A673 (cell line): ENCODE data around the gene ASB1. TPM values are rescaled to one million over a fixed set of nuclear protein-coding genes. Genes with fewer than 3 reads are reported as not detected.

Experiments used
- BruUV-seq: library from RNA; stranded (reverse); fragments of 400-500 nt; replicated peaks from 2 replicates; lab custom pipeline; 2021; lab: Mats Ljungman, UMichigan
- CTCF ChIA-PET: fragments of 300-600 bp; sonication (Branson Sonifier 250); formaldehyde crosslinking; loops from one replicate; lab custom pipeline; 2022; ENCODE audit warnings: antibody characterized with exemption; lab: Charles Lee
- POLR2A ChIA-PET: fragments of 300-600 bp; sonication (Branson Sonifier 250); formaldehyde crosslinking; loops from one replicate; lab custom pipeline; 2022; ENCODE audit warnings: antibody characterized with exemption; ENCODE audit not compliant: low non-redundant PET; lab: Charles Lee
- DNase-seq: peaks from one replicate; pipeline ENCODE4 v3.0.0-alpha.2; 2015; ENCODE audit warnings: low spot score
- H3K27ac ChIP-seq: fragments of 200-600 bp; sonication (generic); 2 replicates; pipeline ENCODE4 v1.5.1; 2016; ENCODE audit warnings: mixed run types, low read depth, mild to moderate bottlenecking, mixed read lengths, antibody characterized with exemption, low read length; ENCODE audit not compliant: poor library complexity, severe bottlenecking
- H3K27me3 ChIP-seq: fragments of 200-600 bp; sonication (generic); replicated peaks from 2 replicates; pipeline ENCODE4 v1.6.1; 2017; ENCODE audit warnings: mixed run types, low read depth, mild to moderate bottlenecking, mixed read lengths, antibody characterized with exemption, low read length; ENCODE audit not compliant: insufficient read depth, poor library complexity
- H3K36me3 ChIP-seq: fragments of 200-600 bp; sonication (generic); 2 replicates; pipeline ENCODE4 v1.6.1; 2016; ENCODE audit warnings: mixed run types, mild to moderate bottlenecking, mixed read lengths, antibody characterized with exemption, low read length; ENCODE audit not compliant: insufficient read depth, poor library complexity, severe bottlenecking
- H3K4me1 ChIP-seq: fragments of 200-600 bp; sonication (generic); 2 replicates; pipeline ENCODE4 v1.6.1; 2017; ENCODE audit warnings: mixed run types, mild to moderate bottlenecking, mixed read lengths, antibody characterized with exemption, low read length; ENCODE audit not compliant: insufficient read depth, poor library complexity, severe bottlenecking
- H3K4me3 ChIP-seq: fragments of 200-600 bp; sonication (generic); 2 replicates; pipeline ENCODE4 v1.5.1; 2016; ENCODE audit warnings: low read depth, mixed run types, mild to moderate bottlenecking, mixed read lengths, low read length; ENCODE audit not compliant: poor library complexity, severe bottlenecking
- H3K9me3 ChIP-seq: fragments of 200-600 bp; sonication (generic); 2 replicates; pipeline ENCODE4 v1.6.1; 2016; ENCODE audit warnings: mixed run types, low read depth, mild to moderate bottlenecking, mixed read lengths, antibody characterized with exemption, low read length; ENCODE audit not compliant: poor library complexity, severe bottlenecking
- CTCF ChIP-seq: fragments of 300-800, 200-600 bp; sonication (generic); conservative IDR thresholded peaks from 2 replicates; pipeline ENCODE4 v1.5.1; 2017; ENCODE audit warnings: low read depth, mild to moderate bottlenecking, antibody characterized with exemption, low read length, moderate library complexity, mixed read lengths
- EZH2 ChIP-seq: fragments of 200-600 bp; sonication (generic); IDR thresholded peaks from 2 replicates; pipeline ENCODE4 v1.6.1; 2017; ENCODE audit warnings: borderline replicate concordance, low read depth, mild to moderate bottlenecking, mixed read lengths, antibody characterized with exemption, low read length; ENCODE audit not compliant: poor library complexity, severe bottlenecking
- intact Hi-C: fragments of 100-400 bp; cut with micrococcal nuclease; formaldehyde crosslinking; loops from one replicate; pipeline ENCODE4 v1.10.0; 2022; ENCODE audit not compliant: unreplicated experiment
- total RNA-seq: library from RNA; stranded (reverse); gene quantifications from 2 replicates; pipeline ENCODE4 v1.2.3, GENCODE V29; 2021

Gene ASB1
- total RNA-seq, 1 experiment from 2014 or later: 36.9 TPM

- Histone ChIP-seq H3K4me1 (no peaks in the 10 kb centered on the region), H3K27ac (no peak overlapping the region), H3K9me3 (no peaks in the 10 kb centered on the region), H3K36me3 (no peaks in the 10 kb centered on the region), H3K4me3 (no peak overlapping the region), H3K27me3 (no peaks in the 10 kb centered on the region)
- TF ChIP-seq EZH2 (no peak), CTCF (no peak)
- intact Hi-C loops: no loop called here
- ChIA-PET POLR2A (no interaction called here), CTCF (interaction anchor here (0.6 kb wide), 1 partner anchor 20 kb away, joined by 4 read pairs; no protein-coding TSS in a partner anchor)
- DNase-seq: no peak
- BruUV-seq: no TSS peak
These were observed 13.4 kb upstream of the ASB1 start for GRCh38 chr2:238413368-238413767.

DNA sequence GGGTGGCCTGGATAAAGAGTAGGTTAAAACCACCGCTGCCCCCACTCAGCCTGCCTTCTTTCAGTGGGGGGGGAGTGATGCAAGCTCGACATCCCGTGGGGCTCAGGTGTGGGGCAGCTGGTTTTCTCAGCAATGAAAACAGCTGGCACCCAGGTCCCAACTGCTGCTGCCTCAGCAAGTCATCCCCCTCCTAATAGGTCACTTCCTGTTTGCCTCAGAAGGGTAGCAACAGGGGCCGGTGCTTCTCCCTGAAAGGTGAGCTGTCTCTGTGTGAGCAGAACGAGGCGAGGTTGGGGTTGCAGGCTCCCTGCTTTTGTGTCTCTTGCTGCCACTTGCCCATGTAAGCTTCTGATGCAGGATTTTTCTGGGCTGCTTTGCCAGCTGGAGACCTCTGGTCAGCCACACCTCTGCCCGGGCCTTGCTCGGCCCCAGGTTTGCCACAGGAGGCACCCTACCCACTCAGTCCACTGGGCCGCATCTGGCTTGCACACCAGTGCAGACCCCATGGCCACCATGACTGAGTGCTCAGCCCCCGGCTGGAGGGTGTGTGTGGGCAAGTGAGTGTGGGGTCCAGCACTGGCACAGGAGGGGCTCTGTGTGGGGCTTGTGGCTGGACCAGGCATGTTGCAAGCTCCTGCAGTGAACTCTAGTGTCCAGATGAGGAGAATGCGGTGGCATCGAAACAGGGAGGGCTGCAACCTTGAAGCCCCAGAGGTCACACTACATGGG lies 11.5 kb upstream of the ASB1 start:
- no peak overlapping the region for H3K27ac ChIP-seq

GRCh38 chr2:238415893-238416292 lies 10.8 kb upstream of the ASB1 start:
- Histone ChIP-seq H3K36me3 (no peaks in the 10 kb centered on the region), H3K27me3 (no peaks in the 10 kb centered on the region), H3K4me3 (no peak overlapping the region), H3K4me1 (no peaks in the 10 kb centered on the region), H3K27ac (no peak overlapping the region), H3K9me3 (no peaks in the 10 kb centered on the region)
- no peak for TF ChIP-seq CTCF
- TF ChIP-seq EZH2: no peak
- intact Hi-C loops: no loop called here
- POLR2A ChIA-PET: no interaction called here
- no peak for DNase-seq
- CTCF ChIA-PET: no interaction called here
- BruUV-seq: no TSS peak

More for the DNA sequence above, 11.5 kb upstream of the ASB1 start:
- POLR2A ChIA-PET: no interaction called here
- H3K27me3 ChIP-seq: no peaks in the 10 kb centered on the region
- DNase-seq: no peak
- no peaks in the 10 kb centered on the region for H3K36me3 ChIP-seq
- intact Hi-C loops: no loop called here
- TF ChIP-seq CTCF (no peak), EZH2 (no peak)
- BruUV-seq: no TSS peak
- H3K4me3 ChIP-seq: no peak overlapping the region
- no peaks in the 10 kb centered on the region for H3K4me1 ChIP-seq
- CTCF ChIA-PET: no interaction called here
- H3K9me3 ChIP-seq: no peaks in the 10 kb centered on the region
